GM23338 (cell line): ENCODE data around the gene TANGO6. TPM values are rescaled to one million over a fixed set of nuclear protein-coding genes. Genes with fewer than 3 reads are reported as not detected.

ENCODE experiments used
- ATAC-seq: fragments of 200-7000 bp; cut with Tn5 transposase; 3 replicates; pipeline ENCODE4 v1.9.1; 2020
- DNase-seq: peaks from one replicate; pipeline ENCODE4 v3.0.0-alpha.2; 2015; ENCODE audit warnings: low spot score
- H2AFZ ChIP-seq: fragments of 200-600 bp; sonication (generic); 2 replicates; pipeline ENCODE4 v1.8.0; 2016; ENCODE audit warnings: antibody characterized with exemption, mild to moderate bottlenecking, moderate library complexity
- H3F3A ChIP-seq: fragments of 200-600 bp; sonication (generic); replicated peaks from 2 replicates; pipeline ENCODE4 v1.8.0; 2017; ENCODE audit warnings: antibody characterized with exemption, mixed run types, low read depth
- H3K27ac ChIP-seq: fragments of 200-600 bp; sonication (generic); 2 replicates; pipeline ENCODE4 v1.6.1; 2016; ENCODE audit warnings: low read depth
- H3K27me3 ChIP-seq: fragments of 200-600 bp; sonication (generic); 2 replicates; pipeline ENCODE4 v1.8.0; 2016; ENCODE audit warnings: mild to moderate bottlenecking, mixed run types, moderate library complexity; ENCODE audit not compliant: insufficient read depth
- H3K36me3 ChIP-seq: fragments of 200-600 bp; sonication (generic); 2 replicates; pipeline ENCODE4 v1.8.0; 2016; ENCODE audit warnings: mild to moderate bottlenecking; ENCODE audit not compliant: insufficient read depth
- H3K4me1 ChIP-seq: fragments of 200-600 bp; sonication (generic); 2 replicates; pipeline ENCODE4 v1.8.0; 2016; ENCODE audit warnings: mild to moderate bottlenecking, moderate library complexity; ENCODE audit not compliant: insufficient read depth
- H3K4me2 ChIP-seq: fragments of 200-600 bp; sonication (generic); 2 replicates; pipeline ENCODE4 v1.7.1; 2017; ENCODE audit warnings: mixed run types
- H3K4me3 ChIP-seq: fragments of 200-600 bp; sonication (generic); 2 replicates; pipeline ENCODE4 v1.6.1; 2016; ENCODE audit warnings: mixed run types
- H3K79me2 ChIP-seq: fragments of 200-600 bp; sonication (generic); replicated peaks from 2 replicates; pipeline ENCODE4 v1.8.0; 2017; ENCODE audit warnings: mild to moderate bottlenecking; ENCODE audit not compliant: insufficient read depth
- H3K9me2 ChIP-seq: fragments of 200-600 bp; sonication (generic); 2 replicates; pipeline ENCODE4 v1.8.0; 2017; ENCODE audit not compliant: insufficient read depth
- H4K20me1 ChIP-seq: fragments of 200-600 bp; sonication (generic); replicated peaks from 2 replicates; pipeline ENCODE4 v1.8.0; 2017; ENCODE audit warnings: mild to moderate bottlenecking; ENCODE audit not compliant: insufficient read depth
- H3K27ac Mint-ChIP-seq: 2 replicates; pipeline ENCODE4 v1.8.0; 2020; ENCODE audit warnings: inconsistent platforms, mild to moderate bottlenecking, moderate library complexity, mixed read lengths
- H3K27me3 Mint-ChIP-seq: 3 replicates; pipeline ENCODE4 v1.8.0; 2022; ENCODE audit warnings: low read depth, mild to moderate bottlenecking, moderate library complexity, mixed read lengths, inconsistent platforms; ENCODE audit not compliant: insufficient read depth, poor library complexity
- H3K36me3 Mint-ChIP-seq: 3 replicates; pipeline ENCODE4 v1.8.0; 2021; ENCODE audit warnings: low read depth, mild to moderate bottlenecking, inconsistent platforms, moderate library complexity, mixed read lengths
- H3K4me1 Mint-ChIP-seq: 3 replicates; pipeline ENCODE4 v1.8.0; 2020; ENCODE audit warnings: mild to moderate bottlenecking, inconsistent platforms, mixed read lengths
- H3K4me3 Mint-ChIP-seq: 3 replicates; pipeline ENCODE4 v1.8.0; 2021; ENCODE audit warnings: moderate library complexity, mild to moderate bottlenecking, inconsistent platforms, mixed read lengths
- H3K9me3 Mint-ChIP-seq: 3 replicates; pipeline ENCODE4 v1.8.0; 2020; ENCODE audit warnings: moderate library complexity, mild to moderate bottlenecking, inconsistent platforms, mixed read lengths
- EZH2 ChIP-seq: fragments of 200-600 bp; sonication (generic); IDR thresholded peaks from one replicate; pipeline ENCODE4 v1.8.0; 2017; ENCODE audit warnings: antibody characterized with exemption, mild to moderate bottlenecking, low read depth; ENCODE audit not compliant: unreplicated experiment
- EZH2phosphoT487 ChIP-seq: fragments of 200-600 bp; sonication (generic); IDR thresholded peaks from one replicate; pipeline ENCODE4 v1.8.1; 2018; ENCODE audit warnings: antibody characterized with exemption; ENCODE audit not compliant: unreplicated experiment
- JUNB ChIP-seq: IDR thresholded peaks from one replicate; pipeline ENCODE4 v1.6.1; 2016; ENCODE audit warnings: antibody characterized with exemption; ENCODE audit not compliant: unreplicated experiment
- NANOG ChIP-seq: IDR thresholded peaks from 2 replicates; pipeline ENCODE4 v1.6.1; 2016; ENCODE audit warnings: antibody characterized with exemption, borderline replicate concordance
- ZNF114 ChIP-seq: fragments of 250-450 bp; sonication (Bioruptor Pico); IDR thresholded peaks from 2 replicates; pipeline ENCODE4 v1.5.0; 2020; ENCODE audit warnings: mild to moderate bottlenecking, moderate library complexity
- polyA plus RNA-seq: library from polyadenylated mRNA; unstranded; fragments of >200 nt; fragmentation: Nextera tagmentation; extraction: Ambion mirVana; gene quantifications from 2 replicates; pipeline ENCODE4 v1.2.1, GENCODE V29; 2016
- total RNA-seq: library from RNA; depleted of rRNA; stranded (reverse); fragments of >200 nt; shearing (Covaris generic); gene quantifications from 2 replicates; pipeline ENCODE4 v1.2.3, GENCODE V29; 2014
- TF ChIP-seq, protein P1 (sequence below): IDR thresholded peaks from one replicate; pipeline ENCODE4 v1.6.1; 2018; ENCODE audit warnings: antibody characterized with exemption; ENCODE audit not compliant: unreplicated experiment
- TF ChIP-seq, protein P2 (sequence below): fragments of 250-450 bp; sonication (Bioruptor Pico); IDR thresholded peaks from 2 replicates; pipeline ENCODE4 v1.5.0; 2020; ENCODE audit warnings: mild to moderate bottlenecking, moderate library complexity
- TF ChIP-seq, protein P3 (sequence below), 2 experiments: fragments of 200-600 bp in 1 of 2; sonication (generic) in 1 of 2; conservative IDR thresholded peaks; 2 replicates each; pipeline versions ENCODE4 v1.5.1 to v1.6.1; 2016 to 2017; ENCODE audit warnings: antibody characterized with exemption in 2 of 2, low read depth in 2 of 2, mild to moderate bottlenecking in 2 of 2, moderate library complexity in 1 of 2

TANGO6 gene
- total and polyA plus RNA-seq, 2 experiments from 2014 or later = 7.2 to 23.2 TPM

DNA sequence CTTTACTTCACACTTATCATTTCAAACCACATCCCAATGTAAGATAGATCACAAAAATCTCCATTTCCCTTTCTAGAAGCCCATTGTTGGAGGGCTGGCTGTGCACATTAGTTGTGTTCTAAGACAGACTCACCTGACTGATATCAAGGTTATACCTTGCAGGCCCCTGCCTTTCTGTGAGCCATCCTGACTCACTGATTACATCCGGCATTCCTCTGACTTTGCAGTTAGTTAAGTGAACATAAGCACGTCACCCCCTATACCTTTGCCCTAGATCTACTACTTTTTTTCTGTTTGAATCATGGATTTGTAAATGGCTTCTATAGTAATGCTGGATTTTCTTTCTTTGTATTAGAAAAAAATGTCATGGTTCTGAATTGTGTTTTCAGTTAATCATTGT, 78.3 kb downstream of the TANGO6 start:
- DNase-seq = no peak
- TF ChIP-seq, protein P1, sequence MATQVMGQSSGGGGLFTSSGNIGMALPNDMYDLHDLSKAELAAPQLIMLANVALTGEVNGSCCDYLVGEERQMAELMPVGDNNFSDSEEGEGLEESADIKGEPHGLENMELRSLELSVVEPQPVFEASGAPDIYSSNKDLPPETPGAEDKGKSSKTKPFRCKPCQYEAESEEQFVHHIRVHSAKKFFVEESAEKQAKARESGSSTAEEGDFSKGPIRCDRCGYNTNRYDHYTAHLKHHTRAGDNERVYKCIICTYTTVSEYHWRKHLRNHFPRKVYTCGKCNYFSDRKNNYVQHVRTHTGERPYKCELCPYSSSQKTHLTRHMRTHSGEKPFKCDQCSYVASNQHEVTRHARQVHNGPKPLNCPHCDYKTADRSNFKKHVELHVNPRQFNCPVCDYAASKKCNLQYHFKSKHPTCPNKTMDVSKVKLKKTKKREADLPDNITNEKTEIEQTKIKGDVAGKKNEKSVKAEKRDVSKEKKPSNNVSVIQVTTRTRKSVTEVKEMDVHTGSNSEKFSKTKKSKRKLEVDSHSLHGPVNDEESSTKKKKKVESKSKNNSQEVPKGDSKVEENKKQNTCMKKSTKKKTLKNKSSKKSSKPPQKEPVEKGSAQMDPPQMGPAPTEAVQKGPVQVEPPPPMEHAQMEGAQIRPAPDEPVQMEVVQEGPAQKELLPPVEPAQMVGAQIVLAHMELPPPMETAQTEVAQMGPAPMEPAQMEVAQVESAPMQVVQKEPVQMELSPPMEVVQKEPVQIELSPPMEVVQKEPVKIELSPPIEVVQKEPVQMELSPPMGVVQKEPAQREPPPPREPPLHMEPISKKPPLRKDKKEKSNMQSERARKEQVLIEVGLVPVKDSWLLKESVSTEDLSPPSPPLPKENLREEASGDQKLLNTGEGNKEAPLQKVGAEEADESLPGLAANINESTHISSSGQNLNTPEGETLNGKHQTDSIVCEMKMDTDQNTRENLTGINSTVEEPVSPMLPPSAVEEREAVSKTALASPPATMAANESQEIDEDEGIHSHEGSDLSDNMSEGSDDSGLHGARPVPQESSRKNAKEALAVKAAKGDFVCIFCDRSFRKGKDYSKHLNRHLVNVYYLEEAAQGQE = no peak
- TF ChIP-seq JUNB (no peak), EZH2phosphoT487 (no peak), EZH2 (no peak), NANOG (no peak), ZNF114 (no peak)
- TF ChIP-seq, protein P2, sequence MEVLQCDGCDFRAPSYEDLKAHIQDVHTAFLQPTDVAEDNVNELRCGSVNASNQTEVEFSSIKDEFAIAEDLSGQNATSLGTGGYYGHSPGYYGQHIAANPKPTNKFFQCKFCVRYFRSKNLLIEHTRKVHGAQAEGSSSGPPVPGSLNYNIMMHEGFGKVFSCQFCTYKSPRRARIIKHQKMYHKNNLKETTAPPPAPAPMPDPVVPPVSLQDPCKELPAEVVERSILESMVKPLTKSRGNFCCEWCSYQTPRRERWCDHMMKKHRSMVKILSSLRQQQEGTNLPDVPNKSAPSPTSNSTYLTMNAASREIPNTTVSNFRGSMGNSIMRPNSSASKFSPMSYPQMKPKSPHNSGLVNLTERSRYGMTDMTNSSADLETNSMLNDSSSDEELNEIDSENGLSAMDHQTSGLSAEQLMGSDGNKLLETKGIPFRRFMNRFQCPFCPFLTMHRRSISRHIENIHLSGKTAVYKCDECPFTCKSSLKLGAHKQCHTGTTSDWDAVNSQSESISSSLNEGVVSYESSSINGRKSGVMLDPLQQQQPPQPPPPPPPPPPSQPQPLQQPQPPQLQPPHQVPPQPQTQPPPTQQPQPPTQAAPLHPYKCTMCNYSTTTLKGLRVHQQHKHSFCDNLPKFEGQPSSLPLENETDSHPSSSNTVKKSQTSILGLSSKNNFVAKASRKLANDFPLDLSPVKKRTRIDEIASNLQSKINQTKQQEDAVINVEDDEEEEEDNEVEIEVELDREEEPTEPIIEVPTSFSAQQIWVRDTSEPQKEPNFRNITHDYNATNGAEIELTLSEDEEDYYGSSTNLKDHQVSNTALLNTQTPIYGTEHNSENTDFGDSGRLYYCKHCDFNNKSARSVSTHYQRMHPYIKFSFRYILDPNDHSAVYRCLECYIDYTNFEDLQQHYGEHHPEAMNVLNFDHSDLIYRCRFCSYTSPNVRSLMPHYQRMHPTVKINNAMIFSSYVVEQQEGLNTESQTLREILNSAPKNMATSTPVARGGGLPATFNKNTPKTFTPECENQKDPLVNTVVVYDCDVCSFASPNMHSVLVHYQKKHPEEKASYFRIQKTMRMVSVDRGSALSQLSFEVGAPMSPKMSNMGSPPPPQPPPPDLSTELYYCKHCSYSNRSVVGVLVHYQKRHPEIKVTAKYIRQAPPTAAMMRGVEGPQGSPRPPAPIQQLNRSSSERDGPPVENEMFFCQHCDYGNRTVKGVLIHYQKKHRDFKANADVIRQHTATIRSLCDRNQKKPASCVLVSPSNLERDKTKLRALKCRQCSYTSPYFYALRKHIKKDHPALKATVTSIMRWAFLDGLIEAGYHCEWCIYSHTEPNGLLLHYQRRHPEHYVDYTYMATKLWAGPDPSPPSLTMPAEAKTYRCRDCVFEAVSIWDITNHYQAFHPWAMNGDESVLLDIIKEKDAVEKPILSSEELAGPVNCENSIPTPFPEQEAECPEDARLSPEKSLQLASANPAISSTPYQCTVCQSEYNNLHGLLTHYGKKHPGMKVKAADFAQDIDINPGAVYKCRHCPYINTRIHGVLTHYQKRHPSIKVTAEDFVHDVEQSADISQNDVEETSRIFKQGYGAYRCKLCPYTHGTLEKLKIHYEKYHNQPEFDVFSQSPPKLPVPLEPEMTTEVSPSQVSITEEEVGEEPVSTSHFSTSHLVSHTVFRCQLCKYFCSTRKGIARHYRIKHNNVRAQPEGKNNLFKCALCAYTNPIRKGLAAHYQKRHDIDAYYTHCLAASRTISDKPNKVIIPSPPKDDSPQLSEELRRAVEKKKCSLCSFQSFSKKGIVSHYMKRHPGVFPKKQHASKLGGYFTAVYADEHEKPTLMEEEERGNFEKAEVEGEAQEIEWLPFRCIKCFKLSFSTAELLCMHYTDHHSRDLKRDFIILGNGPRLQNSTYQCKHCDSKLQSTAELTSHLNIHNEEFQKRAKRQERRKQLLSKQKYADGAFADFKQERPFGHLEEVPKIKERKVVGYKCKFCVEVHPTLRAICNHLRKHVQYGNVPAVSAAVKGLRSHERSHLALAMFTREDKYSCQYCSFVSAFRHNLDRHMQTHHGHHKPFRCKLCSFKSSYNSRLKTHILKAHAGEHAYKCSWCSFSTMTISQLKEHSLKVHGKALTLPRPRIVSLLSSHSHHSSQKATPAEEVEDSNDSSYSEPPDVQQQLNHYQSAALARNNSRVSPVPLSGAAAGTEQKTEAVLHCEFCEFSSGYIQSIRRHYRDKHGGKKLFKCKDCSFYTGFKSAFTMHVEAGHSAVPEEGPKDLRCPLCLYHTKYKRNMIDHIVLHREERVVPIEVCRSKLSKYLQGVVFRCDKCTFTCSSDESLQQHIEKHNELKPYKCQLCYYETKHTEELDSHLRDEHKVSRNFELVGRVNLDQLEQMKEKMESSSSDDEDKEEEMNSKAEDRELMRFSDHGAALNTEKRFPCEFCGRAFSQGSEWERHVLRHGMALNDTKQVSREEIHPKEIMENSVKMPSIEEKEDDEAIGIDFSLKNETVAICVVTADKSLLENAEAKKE = no peak
- TF ChIP-seq, protein P3, sequence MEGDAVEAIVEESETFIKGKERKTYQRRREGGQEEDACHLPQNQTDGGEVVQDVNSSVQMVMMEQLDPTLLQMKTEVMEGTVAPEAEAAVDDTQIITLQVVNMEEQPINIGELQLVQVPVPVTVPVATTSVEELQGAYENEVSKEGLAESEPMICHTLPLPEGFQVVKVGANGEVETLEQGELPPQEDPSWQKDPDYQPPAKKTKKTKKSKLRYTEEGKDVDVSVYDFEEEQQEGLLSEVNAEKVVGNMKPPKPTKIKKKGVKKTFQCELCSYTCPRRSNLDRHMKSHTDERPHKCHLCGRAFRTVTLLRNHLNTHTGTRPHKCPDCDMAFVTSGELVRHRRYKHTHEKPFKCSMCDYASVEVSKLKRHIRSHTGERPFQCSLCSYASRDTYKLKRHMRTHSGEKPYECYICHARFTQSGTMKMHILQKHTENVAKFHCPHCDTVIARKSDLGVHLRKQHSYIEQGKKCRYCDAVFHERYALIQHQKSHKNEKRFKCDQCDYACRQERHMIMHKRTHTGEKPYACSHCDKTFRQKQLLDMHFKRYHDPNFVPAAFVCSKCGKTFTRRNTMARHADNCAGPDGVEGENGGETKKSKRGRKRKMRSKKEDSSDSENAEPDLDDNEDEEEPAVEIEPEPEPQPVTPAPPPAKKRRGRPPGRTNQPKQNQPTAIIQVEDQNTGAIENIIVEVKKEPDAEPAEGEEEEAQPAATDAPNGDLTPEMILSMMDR (conservative IDR thresholded peaks at IDR 0.05; ENCODE audit: low read depth in 2 of 2) = no peak
- Histone ChIP-seq H3K4me2 (no peak overlapping the region), H3K4me1 (no peaks in the 10 kb centered on the region), H2AFZ (no peak overlapping the region), H3F3A (no peaks in the 10 kb centered on the region; the same call in 1 of the 2 replicates), H4K20me1 (no peaks in the 10 kb centered on the region; the same call in 1 of the 2 replicates), H3K79me2 (no peaks in the 10 kb centered on the region), H3K27ac (peak overlapping the region; percentile 30; the same call in 1 of the 2 replicates), H3K9me2 (no peaks in the 10 kb centered on the region), H3K36me3 (peaks cover 4% of the 10 kb centered on the region; the same call in 1 of the 2 replicates), H3K27me3 (no peaks in the 10 kb centered on the region), H3K4me3 (no peak overlapping the region)
- no peak for ATAC-seq
- H3K4me3 Mint-ChIP-seq = no peak overlapping the region
- H3K27ac Mint-ChIP-seq = no peak overlapping the region
- H3K27me3 Mint-ChIP-seq = no peaks in the 10 kb centered on the region
- no peaks in the 10 kb centered on the region for H3K9me3 Mint-ChIP-seq
- H3K36me3 Mint-ChIP-seq = no peaks in the 10 kb centered on the region; the same call in 1 of the 3 replicates
- H3K4me1 Mint-ChIP-seq = no peaks in the 10 kb centered on the region
